ENCODE results near the gene ETV5. TPM values are rescaled to one million over a fixed set of nuclear protein-coding genes. Genes with fewer than 3 reads are reported as not detected.

The ETV5 gene
- total RNA-seq, 2 donors from 2014 or later = 56.4 to 84.1 TPM

GRCh38 chr3:186096290-186096689, 12.6 kb downstream of the ETV5 start:
- H3K4me3 ChIP-seq (ENCODE audit: low read length) = peak overlapping the region; percentile 84
- Mint-ChIP-seq H3K4me1 (peaks cover 88% of the 10 kb centered on the region), H3K9me3 (no peaks in the 10 kb centered on the region), H3K36me3 (ENCODE audit: low read depth) (peaks cover 50% of the 10 kb centered on the region), H3K27ac (peak overlapping the region; percentile 93), H3K27me3 (ENCODE audit: insufficient read depth) (no peaks in the 10 kb centered on the region), H3K4me3 (peak overlapping the region; percentile 56)
- no peaks in the 10 kb centered on the region for H3K27me3 ChIP-seq (ENCODE audit: control insufficient read depth, insufficient read depth, low read length, poor library complexity, severe bottlenecking)
- DNase-seq = no peak
- no peak overlapping the region for H3K9ac ChIP-seq (ENCODE audit: extremely low read depth, low read length, poor library complexity, severe bottlenecking)
- H3K4me1 ChIP-seq (ENCODE audit: control insufficient read depth, insufficient read depth, low read length) = peaks cover 30% of the 10 kb centered on the region
- 28 to 67% methylated on average over 1 to 2 of the region's 2 CpGs for WGBS, 2 experiments (ENCODE audit: insufficient coverage in 1 of 2, insufficient read length in 1 of 2)
- no peaks in the 10 kb centered on the region for H3K9me3 ChIP-seq (ENCODE audit: control insufficient read depth, low read length)
- peaks cover 5% of the 10 kb centered on the region for H3K36me3 ChIP-seq (ENCODE audit: control insufficient read depth, insufficient read depth, low read length)
- peak overlapping the region; percentile 45 for H3K27ac ChIP-seq (ENCODE audit: low read depth, low read length)
- TF ChIP-seq CTCF (conservative IDR thresholded peaks at IDR 0.05) = no peak

GRCh38 chr3:186095561-186096081, 13.3 kb downstream of the ETV5 start:
- peaks cover 50% of the 10 kb centered on the region for H3K36me3 Mint-ChIP-seq (ENCODE audit: low read depth)
- Histone ChIP-seq H3K4me3 (ENCODE audit: low read length) (peak overlapping the region; percentile 84), H3K4me1 (ENCODE audit: control insufficient read depth, insufficient read depth, low read length) (peaks cover 30% of the 10 kb centered on the region), H3K9ac (ENCODE audit: extremely low read depth, low read length, poor library complexity, severe bottlenecking) (no peak overlapping the region), H3K27ac (ENCODE audit: low read depth, low read length) (no peak overlapping the region), H3K36me3 (ENCODE audit: control insufficient read depth, insufficient read depth, low read length) (no peaks in the 10 kb centered on the region), H3K27me3 (ENCODE audit: control insufficient read depth, insufficient read depth, low read length, poor library complexity, severe bottlenecking) (no peaks in the 10 kb centered on the region), H3K9me3 (ENCODE audit: control insufficient read depth, low read length) (no peaks in the 10 kb centered on the region)
- no peak overlapping the region for H3K27ac Mint-ChIP-seq
- H3K27me3 Mint-ChIP-seq (ENCODE audit: insufficient read depth) = no peaks in the 10 kb centered on the region
- TF ChIP-seq CTCF (conservative IDR thresholded peaks at IDR 0.05) = no peak
- DNase-seq = no peak
- WGBS, 2 experiments (ENCODE audit: insufficient coverage in 1 of 2, insufficient read length in 1 of 2) = 90 to 92% methylated on average over 8 of the region's 8 CpGs
- no peak overlapping the region for H3K4me3 Mint-ChIP-seq
- no peaks in the 10 kb centered on the region for H3K9me3 Mint-ChIP-seq
- peaks cover 88% of the 10 kb centered on the region for H3K4me1 Mint-ChIP-seq

- DNase-seq = no peak
- Mint-ChIP-seq H3K27me3 (ENCODE audit: insufficient read depth) (no peaks in the 10 kb centered on the region), H3K4me3 (no peak overlapping the region), H3K36me3 (ENCODE audit: low read depth) (peaks cover 50% of the 10 kb centered on the region), H3K4me1 (peaks cover 81% of the 10 kb centered on the region), H3K27ac (no peak overlapping the region), H3K9me3 (no peaks in the 10 kb centered on the region)
- Histone ChIP-seq H3K4me3 (ENCODE audit: low read length) (no peak overlapping the region), H3K9ac (ENCODE audit: extremely low read depth, low read length, poor library complexity, severe bottlenecking) (no peak overlapping the region), H3K27ac (ENCODE audit: low read depth, low read length) (no peak overlapping the region), H3K9me3 (ENCODE audit: control insufficient read depth, low read length) (no peaks in the 10 kb centered on the region), H3K4me1 (ENCODE audit: control insufficient read depth, insufficient read depth, low read length) (peaks cover 30% of the 10 kb centered on the region), H3K27me3 (ENCODE audit: control insufficient read depth, insufficient read depth, low read length, poor library complexity, severe bottlenecking) (no peaks in the 10 kb centered on the region), H3K36me3 (ENCODE audit: control insufficient read depth, insufficient read depth, low read length) (no peaks in the 10 kb centered on the region)
- TF ChIP-seq CTCF (conservative IDR thresholded peaks at IDR 0.05) = no peak
- WGBS, 2 experiments (ENCODE audit: insufficient coverage in 1 of 2, insufficient read length in 1 of 2) = 93% methylated on average over 6 to 7 of the region's 7 CpGs
Measured at GRCh38 chr3:186094696-186095425, 14.0 kb downstream of the ETV5 start.

All from endodermal cell (in vitro differentiated cells).